ENCODE data around the gene ARHGAP9. TPM values are rescaled to one million over a fixed set of nuclear protein-coding genes. Genes with fewer than 3 reads are reported as not detected.

The ARHGAP9 gene
- total and polyA plus RNA-seq, 2 of the 4 experiments (the other 2 are of a cell fraction), result 0.18 to 0.79 TPM

- H4K8ac ChIP-seq (ENCODE audit: low read depth in 2 of 2, low read length in 2 of 2), result peak overlapping the region; percentile 82 to 83
- H3K9ac ChIP-seq (ENCODE audit: low read depth, low read length), result peak overlapping the region; percentile 95
- DNase-seq (peak; percentile 13), ATAC-seq (ENCODE audit: low read depth) (no peak)
- peak overlapping the region; percentile 57 for H2BK5ac ChIP-seq (ENCODE audit: low read depth, low read length, poor library complexity, severe bottlenecking)
- peak overlapping the region; percentile 97 for H3K4me2 ChIP-seq (ENCODE audit: low read depth, low read length)
- peaks cover 20 to 51% of the 10 kb centered on the region in 2 experiments for H3K79me1 ChIP-seq (ENCODE audit: low read depth in 1 of 2, low read length in 2 of 2)
- H2AK5ac ChIP-seq (ENCODE audit: low read depth, low read length), result peak overlapping the region; percentile 71
- peak overlapping the region; percentile 98 for H3K4me3 ChIP-seq (ENCODE audit: insufficient read depth, low read depth, low read length)
- H2AK9ac ChIP-seq (replicated peaks; ENCODE audit: low read depth, low read length, poor library complexity), result peak overlapping the region; percentile 10
- peak overlapping the region; percentile 67 for H3K56ac ChIP-seq (ENCODE audit: extremely low read depth, insufficient read depth, low read length)
- H3K27ac ChIP-seq (ENCODE audit: insufficient read depth, low read length), result peak overlapping the region; percentile 87; the same call in 1 of the 2 replicates
- dilution Hi-C loops (cut with HindIII; ENCODE audit: low sequenced_read_pairs, unreplicated experiment) (no loop called here), intact Hi-C loops (cut with micrococcal nuclease) (loop anchor here (5.0 kb wide), 1 partner anchor 122 kb away; no protein-coding TSS in a partner anchor), in situ Hi-C loops (cut with MboI; ENCODE audit: low sequenced_read_pairs) (no loop called here)
- H2BK15ac ChIP-seq (ENCODE audit: low read depth, low read length), result no peak overlapping the region
- peak overlapping the region; percentile 27; the same call in 1 of the 2 replicates for H2BK20ac ChIP-seq (ENCODE audit: low read depth, low read length)
- H4K20me1 ChIP-seq (ENCODE audit: insufficient read depth, low read length), result no peaks in the 10 kb centered on the region; the same call in none of the 2 replicates
- CTCF ChIA-PET, result interaction anchor here (1.1 kb wide), 1 partner anchor 29 kb away, joined by 3 read pairs; the partner anchor contains the start of gene GLI1
- H3K9me3 ChIP-seq (ENCODE audit: control insufficient read depth, insufficient read depth, low read length), result no peaks in the 10 kb centered on the region
- H3K36me3 ChIP-seq (ENCODE audit: control insufficient read depth, insufficient read depth, low read length), result peaks cover 5% of the 10 kb centered on the region; the same call in 1 of the 2 replicates
- H3K4ac ChIP-seq (ENCODE audit: low read depth, low read length), result peak overlapping the region; percentile 68
- peak overlapping the region; percentile 39; the same call in 1 of the 2 replicates for H4K91ac ChIP-seq (ENCODE audit: insufficient read depth, low read depth, low read length)
- H3K18ac ChIP-seq (ENCODE audit: low read depth, low read length), result peak overlapping the region; percentile 30; the same call in 1 of the 2 replicates
- H4K5ac ChIP-seq (ENCODE audit: low read depth, low read length), result peak overlapping the region; percentile 92; the same call in 1 of the 2 replicates
- TF ChIP-seq BHLHE40 (IDR thresholded peaks at IDR 0.05; ENCODE audit: low read depth, low read length) (no peak), MAZ (IDR thresholded peaks at IDR 0.05; ENCODE audit: borderline replicate concordance, low read depth, low read length) (no peak), CHD1 (IDR thresholded peaks at IDR 0.05; ENCODE audit: low read depth, low read length) (0 out of 2 replicates have a peak, but pooled peaks have one; percentile 32), MXI1 (IDR thresholded peaks at IDR 0.05; ENCODE audit: borderline replicate concordance, low read depth, low read length) (peak; percentile 73; the same call in 1 of the 2 replicates), RAD21 (IDR thresholded peaks at IDR 0.05; ENCODE audit: low read length) (no peak), NFE2L2 (IDR thresholded peaks at IDR 0.05; ENCODE audit: low read depth, low read length) (no peak), CEBPB (IDR thresholded peaks at IDR 0.05; ENCODE audit: low read depth, low read length) (no peak)
- TSS peak; percentile 37 for BruUV-seq (replicated peaks)
- POLR2A ChIA-PET (ENCODE audit: unreplicated experiment), result interaction anchor here (0.5 to 0.7 kb wide), 2 partner anchors 29 to 117 kb away, joined by 3 to 4 read pairs; no protein-coding TSS in a partner anchor
- H3K23ac ChIP-seq (ENCODE audit: low read depth, low read length), result peak overlapping the region; percentile 98
- WGBS, 2 experiments (ENCODE audit: extremely low coverage in 2 of 2, insufficient read length in 1 of 2), result 31% methylated on average over 2 of the region's 9 CpGs; no CpG with 5 or more reads in 1 of the 2 experiments
- no peak overlapping the region for H2AFZ ChIP-seq (replicated peaks; ENCODE audit: low read length, poor library complexity)
- peaks cover 3% of the 10 kb centered on the region for H3K4me1 ChIP-seq (ENCODE audit: control insufficient read depth, insufficient read depth, low read length)
- 0 out of 2 replicates have a peak, but pooled peaks cover 3% of the 10 kb centered on the region for H3K9me1 ChIP-seq (ENCODE audit: insufficient read depth, low read length)
- no peak overlapping the region for H2BK120ac ChIP-seq (ENCODE audit: low read depth, low read length)
- H3K27me3 ChIP-seq (ENCODE audit: control insufficient read depth, insufficient read depth, low read length), result no peaks in the 10 kb centered on the region
- H3K14ac ChIP-seq (replicated peaks; ENCODE audit: low read depth, low read length), result peak overlapping the region; percentile 94
Measured at GRCh38 chr12:57429473-57430111, 50.1 kb downstream of the ARHGAP9 start.
